Measurements from ENCODE around the gene OR9G1. TPM values are rescaled to one million over a fixed set of nuclear protein-coding genes. Genes with fewer than 3 reads are reported as not detected.

OR9G1 gene
- total RNA-seq, 6 experiments from 2014 or later: not detected

- Mint-ChIP-seq H3K9me3 (peaks cover 21% of the 10 kb centered on the region), H3K27me3 (ENCODE audit: insufficient read depth) (no peaks in the 10 kb centered on the region), H3K4me3 (no peak overlapping the region), H3K36me3 (ENCODE audit: low read depth) (no peaks in the 10 kb centered on the region), H3K4me1 (ENCODE audit: low read depth) (no peaks in the 10 kb centered on the region), H3K27ac (no peak overlapping the region)
- TF ChIP-seq, protein P1, sequence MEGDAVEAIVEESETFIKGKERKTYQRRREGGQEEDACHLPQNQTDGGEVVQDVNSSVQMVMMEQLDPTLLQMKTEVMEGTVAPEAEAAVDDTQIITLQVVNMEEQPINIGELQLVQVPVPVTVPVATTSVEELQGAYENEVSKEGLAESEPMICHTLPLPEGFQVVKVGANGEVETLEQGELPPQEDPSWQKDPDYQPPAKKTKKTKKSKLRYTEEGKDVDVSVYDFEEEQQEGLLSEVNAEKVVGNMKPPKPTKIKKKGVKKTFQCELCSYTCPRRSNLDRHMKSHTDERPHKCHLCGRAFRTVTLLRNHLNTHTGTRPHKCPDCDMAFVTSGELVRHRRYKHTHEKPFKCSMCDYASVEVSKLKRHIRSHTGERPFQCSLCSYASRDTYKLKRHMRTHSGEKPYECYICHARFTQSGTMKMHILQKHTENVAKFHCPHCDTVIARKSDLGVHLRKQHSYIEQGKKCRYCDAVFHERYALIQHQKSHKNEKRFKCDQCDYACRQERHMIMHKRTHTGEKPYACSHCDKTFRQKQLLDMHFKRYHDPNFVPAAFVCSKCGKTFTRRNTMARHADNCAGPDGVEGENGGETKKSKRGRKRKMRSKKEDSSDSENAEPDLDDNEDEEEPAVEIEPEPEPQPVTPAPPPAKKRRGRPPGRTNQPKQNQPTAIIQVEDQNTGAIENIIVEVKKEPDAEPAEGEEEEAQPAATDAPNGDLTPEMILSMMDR (IDR thresholded peaks at IDR 0.05): no peak
- no peak for DNase-seq
Measured at GRCh38 chr11:56750190-56750589, 51.3 kb downstream of the OR9G1 start.

DNA sequence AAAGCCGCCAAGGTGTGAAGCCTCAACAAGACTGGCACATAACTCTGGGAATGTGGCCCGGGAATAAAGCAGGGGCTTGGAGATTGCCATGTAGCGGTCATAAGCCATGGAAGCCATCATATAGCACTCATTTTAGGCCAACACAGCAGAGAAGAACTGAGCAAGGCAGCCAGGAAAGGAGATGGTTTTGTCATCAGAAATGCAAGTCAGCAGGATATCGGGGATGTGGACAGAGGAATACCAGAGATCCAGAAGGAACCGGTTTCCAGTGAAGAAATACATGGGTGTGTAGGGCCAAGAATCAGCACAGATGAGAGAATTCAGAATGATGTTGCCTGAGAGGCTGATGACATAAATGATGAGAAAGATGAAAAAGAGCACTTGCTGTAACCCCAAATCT, 52.6 kb downstream of the OR9G1 start:
- Mint-ChIP-seq H3K4me3 (no peak overlapping the region), H3K27ac (no peak overlapping the region), H3K27me3 (ENCODE audit: insufficient read depth) (no peaks in the 10 kb centered on the region), H3K36me3 (ENCODE audit: low read depth) (no peaks in the 10 kb centered on the region), H3K4me1 (ENCODE audit: low read depth) (no peaks in the 10 kb centered on the region), H3K9me3 (peaks cover 22% of the 10 kb centered on the region)
- TF ChIP-seq, protein P1 (IDR thresholded peaks at IDR 0.05): no peak
- DNase-seq: no peak

Small RNAs within 50 kb of the gene (microRNA-seq; reads per million reads assigned to microRNA genes)
- not detected for gene MIR6128

Other genes with a start within 250 kb of the OR9G1 start
- gene OR5M3, start 225.7 kb upstream of the OR9G1 start, total RNA-seq (2021; fragmentation: NEBNext Ultra II Directional; extraction: Animal tissue kit (Norgen Biotek cat#: 25700)): not detected
- gene OR5M8, start 207.7 kb upstream of the OR9G1 start, total RNA-seq (2021; fragmentation: NEBNext Ultra II Directional; extraction: Animal tissue kit (Norgen Biotek cat#: 25700)): not detected
- not detected for gene OR5M11, start 155.8 kb upstream of the OR9G1 start, total RNA-seq (2021; fragmentation: NEBNext Ultra II Directional; extraction: Animal tissue kit (Norgen Biotek cat#: 25700))
- gene OR5M10, start 121.4 kb upstream of the OR9G1 start, total RNA-seq (2021; fragmentation: NEBNext Ultra II Directional; extraction: Animal tissue kit (Norgen Biotek cat#: 25700)): not detected
- not detected for gene OR5M1, start 84.2 kb upstream of the OR9G1 start, total RNA-seq (2021; fragmentation: NEBNext Ultra II Directional; extraction: Animal tissue kit (Norgen Biotek cat#: 25700))
- not detected for gene OR5AP2, start 56.7 kb upstream of the OR9G1 start, total RNA-seq (2021; fragmentation: NEBNext Ultra II Directional; extraction: Animal tissue kit (Norgen Biotek cat#: 25700))
- gene OR5AR1, start 35.4 kb upstream of the OR9G1 start, total RNA-seq (2021; fragmentation: NEBNext Ultra II Directional; extraction: Animal tissue kit (Norgen Biotek cat#: 25700)): not detected
- not detected for gene OR9G4, start 49.6 kb downstream of the OR9G1 start, total RNA-seq (2021; fragmentation: NEBNext Ultra II Directional; extraction: Animal tissue kit (Norgen Biotek cat#: 25700))

Measured in HFFc6 (cell line).